ENCODE data around the gene DOK3.

- no peak for TF ChIP-seq CTCF (IDR thresholded peaks at IDR 0.05)
- no peak for TF ChIP-seq POLR2A (IDR thresholded peaks at IDR 0.05)
Observed at GRCh38 chr5:177489119-177489716, 20.4 kb downstream of the DOK3 start.

Data from lower leg skin (tissue), 3 donors.